OCI-LY7 (cell line): ENCODE measurements around the gene ZFHX3. TPM values are rescaled to one million over a fixed set of nuclear protein-coding genes. Genes with fewer than 3 reads are reported as not detected.

Experiments used
- BruUV-seq: library from RNA; stranded (reverse); fragments of 400-500 nt; replicated peaks from 2 replicates; lab custom pipeline; 2021; lab: Mats Ljungman, UMichigan
- CTCF ChIA-PET: fragments of 300-600 bp; sonication (Branson Sonifier 250); formaldehyde crosslinking; loops from one replicate; lab custom pipeline; 2022; ENCODE audit warnings: antibody characterized with exemption; ENCODE audit not compliant: unreplicated experiment; lab: Charles Lee
- POLR2A ChIA-PET: fragments of 300-600 bp; sonication (Branson Sonifier 250); formaldehyde crosslinking; loops from one replicate; lab custom pipeline; 2022; ENCODE audit warnings: antibody characterized with exemption; lab: Charles Lee
- DNase-seq: peaks from one replicate; pipeline ENCODE4 v3.0.0-alpha.2; 2015; ENCODE audit warnings: low spot score
- H2AFZ ChIP-seq: fragments of 200-600 bp; sonication (generic), shearing (Covaris generic); 2 replicates; pipeline ENCODE4 v1.6.1; 2014; ENCODE audit warnings: mild to moderate bottlenecking, antibody characterized with exemption, low read length, moderate library complexity
- H3K27ac ChIP-seq: fragments of 200-600 bp; sonication (generic); 2 replicates; pipeline ENCODE4 v1.5.1; 2014; ENCODE audit warnings: mixed run types, low read depth, mild to moderate bottlenecking, moderate library complexity, low read length, inconsistent platforms; ENCODE audit not compliant: poor library complexity, severe bottlenecking
- H3K36me3 ChIP-seq: fragments of 200-600 bp; sonication (generic); 2 replicates; pipeline ENCODE4 v1.6.1; 2014; ENCODE audit warnings: mild to moderate bottlenecking, antibody characterized with exemption, low read length, moderate library complexity, mixed read lengths; ENCODE audit not compliant: insufficient read depth
- H3K4me1 ChIP-seq: fragments of 200-600 bp; sonication (generic); 2 replicates; pipeline ENCODE4 v1.5.1; 2014; ENCODE audit warnings: mild to moderate bottlenecking, low read length; ENCODE audit not compliant: insufficient read depth, poor library complexity, severe bottlenecking
- H3K4me2 ChIP-seq: fragments of 200-600 bp; sonication (generic); 2 replicates; pipeline ENCODE4 v1.6.1; 2014; ENCODE audit warnings: mild to moderate bottlenecking, low read length
- H3K4me3 ChIP-seq: fragments of 200-600 bp; sonication (generic); 2 replicates; pipeline ENCODE4 v1.5.1; 2014; ENCODE audit warnings: mild to moderate bottlenecking, low read depth, low read length; ENCODE audit not compliant: poor library complexity, severe bottlenecking
- H3K79me2 ChIP-seq: fragments of 200-600 bp; sonication (generic); 2 replicates; pipeline ENCODE4 v1.6.1; 2016; ENCODE audit warnings: low read depth, mild to moderate bottlenecking, low read length, moderate library complexity, mixed read lengths; ENCODE audit not compliant: insufficient read depth
- H3K9me2 ChIP-seq: fragments of 200-600 bp; sonication (generic); 2 replicates; pipeline ENCODE4 v1.6.1; 2016; ENCODE audit warnings: mild to moderate bottlenecking, low read length, mixed read lengths; ENCODE audit not compliant: insufficient read depth
- H3K9me3 ChIP-seq: fragments of 200-600 bp; sonication (generic); 2 replicates; pipeline ENCODE4 v1.6.1; 2014; ENCODE audit warnings: mild to moderate bottlenecking, mixed run types, low read length, mixed read lengths
- H4K20me1 ChIP-seq: fragments of 200-600 bp; sonication (generic); 2 replicates; pipeline ENCODE4 v1.6.1; 2014; ENCODE audit warnings: mild to moderate bottlenecking, antibody characterized with exemption, low read length, moderate library complexity, mixed read lengths; ENCODE audit not compliant: insufficient read depth
- CTCF ChIP-seq: fragments of 200-600 bp; sonication (generic); conservative IDR thresholded peaks from 2 replicates; pipeline ENCODE4 v1.5.1; 2014; ENCODE audit warnings: mild to moderate bottlenecking, antibody characterized with exemption, low read length, moderate library complexity, mixed read lengths
- EZH2phosphoT487 ChIP-seq: fragments of 200-600 bp; sonication (generic); IDR thresholded peaks from 2 replicates; pipeline ENCODE4 v1.6.1; 2018; ENCODE audit warnings: low read depth, borderline replicate concordance, mild to moderate bottlenecking, mixed run types, antibody characterized with exemption, low read length, moderate library complexity, mixed read lengths
- intact Hi-C: fragments of 100-400 bp; cut with micrococcal nuclease; formaldehyde crosslinking; loops from one replicate; pipeline ENCODE4 v1.10.0; 2022; ENCODE audit not compliant: unreplicated experiment
- total RNA-seq, 2 experiments: library from RNA; depleted of rRNA in 1 of 2; stranded (reverse); fragments of >200 nt in 1 of 2; shearing (Covaris generic) in 1 of 2; gene quantifications; 2 replicates each; pipeline ENCODE4 v1.2.3, GENCODE V29; 2014 to 2022

The ZFHX3 gene
- total RNA-seq, 2 experiments from 2014 or later: 1.3 to 6.2 TPM

DNA sequence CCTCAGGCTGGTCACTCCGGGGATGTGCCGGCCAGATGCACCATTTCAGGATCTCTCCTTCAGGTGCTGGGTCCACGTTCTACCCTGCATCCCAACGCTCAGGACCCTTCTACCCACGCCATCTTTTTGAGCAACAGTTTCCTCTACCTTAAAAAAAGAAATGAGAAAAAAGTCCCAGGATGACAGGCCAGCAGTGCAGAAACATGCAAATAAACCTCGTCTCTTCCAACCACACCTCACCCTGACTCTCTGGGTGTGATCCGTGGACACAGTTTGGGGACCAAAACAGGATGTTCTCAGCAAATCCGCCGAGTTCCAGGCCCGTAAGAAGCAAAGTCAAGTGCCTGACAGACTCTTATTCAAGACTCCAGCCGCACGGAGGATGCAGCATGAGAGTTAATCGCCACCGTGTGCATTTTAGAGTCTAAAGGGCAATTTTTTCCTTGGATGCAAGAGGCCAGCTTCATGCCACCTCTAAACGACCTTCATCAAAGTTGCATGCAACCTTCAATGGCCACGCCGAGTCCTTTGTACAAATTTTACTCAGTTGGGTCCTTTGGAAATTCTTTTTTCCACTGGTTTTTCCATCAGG, 99.6 kb downstream of the ZFHX3 start:
- Histone ChIP-seq H3K4me1 (no peaks in the 10 kb centered on the region), H3K9me3 (no peaks in the 10 kb centered on the region), H4K20me1 (no peaks in the 10 kb centered on the region), H3K27ac (no peak overlapping the region), H3K4me3 (no peak overlapping the region), H3K4me2 (no peak overlapping the region), H2AFZ (no peak overlapping the region), H3K9me2 (no peaks in the 10 kb centered on the region), H3K36me3 (peaks cover 7% of the 10 kb centered on the region; the same call in 1 of the 2 replicates), H3K79me2 (no peaks in the 10 kb centered on the region)
- CTCF ChIA-PET: no interaction called here
- POLR2A ChIA-PET: no interaction called here
- TF ChIP-seq EZH2phosphoT487 (no peak), CTCF (no peak)
- BruUV-seq: no TSS peak
- no peak for DNase-seq
- intact Hi-C loops: no loop called here

- no peaks in the 10 kb centered on the region for H3K9me2 ChIP-seq
- ChIA-PET POLR2A (no interaction called here), CTCF (no interaction called here)
- no peaks in the 10 kb centered on the region for H3K79me2 ChIP-seq
- no peak overlapping the region for H3K27ac ChIP-seq
- no peaks in the 10 kb centered on the region for H3K4me1 ChIP-seq
- no peak overlapping the region for H3K4me3 ChIP-seq
- no peak overlapping the region for H2AFZ ChIP-seq
- peaks cover 7% of the 10 kb centered on the region; the same call in 1 of the 2 replicates for H3K36me3 ChIP-seq
- intact Hi-C loops: no loop called here
- BruUV-seq: no TSS peak
- H4K20me1 ChIP-seq: no peaks in the 10 kb centered on the region
- TF ChIP-seq CTCF (no peak), EZH2phosphoT487 (no peak)
- H3K9me3 ChIP-seq: no peaks in the 10 kb centered on the region
- DNase-seq: no peak
- no peak overlapping the region for H3K4me2 ChIP-seq
Observed at GRCh38 chr16:72947379-72948237, 100.3 kb downstream of the ZFHX3 start.
